Effector memory CD4-positive, alpha-beta T cell (primary cell): Measurements from ENCODE around the gene NFATC3.

ENCODE experiments used
- DNase-seq, 3 donors: peaks; one replicate each; pipeline ENCODE4 v3.0.0-alpha.2; 2020
- H3K27ac ChIP-seq: 2 replicates; pipeline ENCODE4 v1.7.0; 2013; ENCODE audit warnings: mild to moderate bottlenecking, low read length, moderate library complexity; ENCODE audit not compliant: insufficient read depth, poor library complexity, severe bottlenecking
- H3K27me3 ChIP-seq: replicated peaks from 2 replicates; pipeline ENCODE4 v1.7.0; 2013; ENCODE audit warnings: mild to moderate bottlenecking, low read length; ENCODE audit not compliant: insufficient read depth, control insufficient read depth, poor library complexity, severe bottlenecking
- H3K36me3 ChIP-seq: 2 replicates; pipeline ENCODE4 v1.7.0; 2013; ENCODE audit warnings: mild to moderate bottlenecking, low read length, moderate library complexity; ENCODE audit not compliant: control insufficient read depth, insufficient read depth
- H3K4me1 ChIP-seq: 2 replicates; pipeline ENCODE4 v1.7.0; 2013; ENCODE audit warnings: low read length, mild to moderate bottlenecking; ENCODE audit not compliant: control insufficient read depth, insufficient read depth, poor library complexity, severe bottlenecking
- H3K4me3 ChIP-seq: 2 replicates; pipeline ENCODE4 v1.7.0; 2013; ENCODE audit warnings: low read length, low read depth, mild to moderate bottlenecking; ENCODE audit not compliant: insufficient read depth, poor library complexity, severe bottlenecking
- H3K9me3 ChIP-seq: 2 replicates; pipeline ENCODE4 v1.7.0; 2013; ENCODE audit warnings: mild to moderate bottlenecking, low read length, moderate library complexity; ENCODE audit not compliant: control insufficient read depth

NFATC3 gene

DNA sequence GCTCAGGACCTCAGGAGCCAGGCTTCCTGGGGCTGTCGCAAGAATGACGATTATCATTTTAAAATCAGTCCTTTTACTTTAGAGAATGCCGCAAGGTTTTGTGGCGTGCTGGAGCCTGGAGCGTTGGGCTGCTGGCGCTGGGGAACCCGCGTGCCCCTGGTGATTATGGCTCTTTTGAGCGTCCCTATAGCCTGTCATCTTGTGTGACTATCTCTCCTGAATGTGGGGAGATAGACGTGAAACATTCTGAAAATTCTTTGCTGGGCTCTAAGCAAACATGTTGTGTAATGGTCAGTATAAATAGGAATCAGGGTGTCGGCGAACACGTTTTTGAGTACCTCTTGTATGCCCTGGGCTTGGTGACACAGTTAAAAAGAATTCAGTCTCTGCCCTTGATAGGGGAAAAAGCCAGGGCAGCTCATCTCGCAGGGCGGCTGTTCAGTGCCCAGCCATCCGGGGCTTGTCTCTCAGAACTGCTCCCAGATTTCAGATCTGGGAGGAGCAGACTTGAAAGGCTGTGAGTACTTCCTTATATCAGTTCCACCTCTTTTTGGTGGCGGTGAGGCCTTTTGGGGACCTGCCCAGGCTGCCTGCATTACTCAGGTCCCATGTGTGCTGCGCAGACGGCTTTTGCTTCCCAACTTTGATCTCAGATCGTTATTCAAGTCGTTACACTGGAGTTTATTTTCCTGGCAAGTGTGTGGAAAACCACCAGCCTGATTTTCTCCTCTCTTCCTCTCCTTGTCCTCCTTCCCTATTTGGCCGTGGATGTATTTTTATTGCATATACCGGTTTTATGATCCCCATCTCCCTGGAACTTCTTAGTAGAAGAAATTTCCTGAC, 180.1 kb downstream of the NFATC3 start:
- no peaks in the 10 kb centered on the region for H3K27me3 ChIP-seq
- no peaks in the 10 kb centered on the region for H3K9me3 ChIP-seq
- peaks cover 40% of the 10 kb centered on the region for H3K4me1 ChIP-seq
- peak overlapping the region; percentile 83 for H3K4me3 ChIP-seq
- H3K36me3 ChIP-seq = no peaks in the 10 kb centered on the region
- DNase-seq = peak; percentile 47 to 53 (median 53)
- peak overlapping the region; percentile 98 for H3K27ac ChIP-seq

GRCh38 chr16:68267612-68268405, 182.6 kb downstream of the NFATC3 start:
- no peaks in the 10 kb centered on the region for H3K36me3 ChIP-seq
- H3K9me3 ChIP-seq = no peaks in the 10 kb centered on the region
- H3K27me3 ChIP-seq = no peaks in the 10 kb centered on the region
- H3K4me1 ChIP-seq = peaks cover 55% of the 10 kb centered on the region
- peak overlapping the region; percentile 70 for H3K27ac ChIP-seq
- DNase-seq = no peak
- no peak overlapping the region for H3K4me3 ChIP-seq

DNA sequence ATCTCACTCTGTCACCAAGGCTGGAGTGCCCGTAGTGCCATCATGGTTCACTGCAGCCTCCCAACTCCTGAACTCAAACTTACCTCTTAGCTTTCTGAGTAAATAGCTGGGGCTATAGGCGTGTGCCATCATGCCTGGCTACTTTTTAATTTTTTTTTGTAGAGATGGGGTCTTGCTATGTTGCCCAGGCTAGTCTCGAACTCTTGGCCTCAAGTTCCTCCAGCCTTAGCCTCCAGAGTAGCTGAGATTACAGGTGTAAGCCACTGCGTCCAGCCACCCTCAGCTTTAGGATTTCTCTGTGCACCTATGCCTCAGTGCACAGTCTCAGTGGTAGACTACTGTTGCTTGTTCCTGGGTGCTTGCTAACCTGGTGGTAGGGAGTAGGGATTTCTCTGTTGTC, 184.6 kb downstream of the NFATC3 start:
- H3K36me3 ChIP-seq = peaks cover 2% of the 10 kb centered on the region
- no peak for DNase-seq
- no peak overlapping the region for H3K4me3 ChIP-seq
- H3K27me3 ChIP-seq = no peaks in the 10 kb centered on the region
- peaks cover 67% of the 10 kb centered on the region for H3K4me1 ChIP-seq
- H3K9me3 ChIP-seq = no peaks in the 10 kb centered on the region
- peak overlapping the region; percentile 70 for H3K27ac ChIP-seq

GRCh38 chr16:68270353-68270752, 185.2 kb downstream of the NFATC3 start:
- DNase-seq = no peak
- no peaks in the 10 kb centered on the region for H3K9me3 ChIP-seq
- H3K4me1 ChIP-seq = peaks cover 72% of the 10 kb centered on the region
- no peaks in the 10 kb centered on the region for H3K27me3 ChIP-seq
- peak overlapping the region; percentile 70 for H3K27ac ChIP-seq
- peaks cover 4% of the 10 kb centered on the region for H3K36me3 ChIP-seq
- H3K4me3 ChIP-seq = no peak overlapping the region

DNA sequence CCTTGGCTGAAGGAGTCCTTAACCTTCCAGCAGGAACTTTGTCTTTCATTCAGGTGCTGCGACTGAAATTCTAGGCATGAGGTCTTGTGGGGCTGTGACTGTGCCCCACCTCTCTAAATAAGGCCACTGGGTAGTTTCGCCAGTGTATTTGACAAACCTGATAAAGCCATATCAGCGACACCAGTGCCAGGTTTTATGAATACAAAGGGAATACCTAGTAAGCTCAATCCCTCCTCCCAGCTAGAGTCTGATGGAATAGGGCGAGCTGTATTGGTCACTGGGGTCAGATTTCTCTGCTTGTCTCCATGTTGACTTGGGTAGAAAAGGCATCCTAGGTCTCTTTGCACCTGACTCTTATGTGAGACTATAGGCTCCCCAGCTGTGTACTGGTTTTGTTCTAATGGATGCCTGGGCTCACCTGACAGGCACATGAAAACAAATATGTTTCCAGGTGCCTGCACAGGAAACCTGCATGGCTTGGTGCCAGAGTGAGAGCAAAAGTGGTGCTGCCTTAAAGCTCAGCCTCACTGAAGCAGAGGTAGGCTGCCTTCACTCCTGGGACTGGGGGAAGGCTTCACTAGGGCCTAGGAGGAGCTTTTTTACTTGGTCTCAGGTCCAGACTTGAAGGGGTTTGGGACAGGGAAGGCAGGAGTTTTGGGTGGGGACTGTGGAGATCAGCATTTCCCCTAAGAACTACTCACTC, 187.5 kb downstream of the NFATC3 start:
- Histone ChIP-seq H3K4me1 (peaks cover 80% of the 10 kb centered on the region), H3K4me3 (peak overlapping the region; percentile 5), H3K27me3 (no peaks in the 10 kb centered on the region), H3K9me3 (no peaks in the 10 kb centered on the region), H3K36me3 (peaks cover 4% of the 10 kb centered on the region), H3K27ac (peak overlapping the region; percentile 70)
- DNase-seq = peak; percentile 16 to 59 (median 44)

- peaks cover 4% of the 10 kb centered on the region for H3K36me3 ChIP-seq
- H3K4me3 ChIP-seq = no peak overlapping the region
- peaks cover 72% of the 10 kb centered on the region for H3K4me1 ChIP-seq
- no peaks in the 10 kb centered on the region for H3K9me3 ChIP-seq
- DNase-seq = no peak
- no peaks in the 10 kb centered on the region for H3K27me3 ChIP-seq
- peak overlapping the region; percentile 70 for H3K27ac ChIP-seq
Observed at GRCh38 chr16:68273459-68273858, 188.3 kb downstream of the NFATC3 start.

DNA sequence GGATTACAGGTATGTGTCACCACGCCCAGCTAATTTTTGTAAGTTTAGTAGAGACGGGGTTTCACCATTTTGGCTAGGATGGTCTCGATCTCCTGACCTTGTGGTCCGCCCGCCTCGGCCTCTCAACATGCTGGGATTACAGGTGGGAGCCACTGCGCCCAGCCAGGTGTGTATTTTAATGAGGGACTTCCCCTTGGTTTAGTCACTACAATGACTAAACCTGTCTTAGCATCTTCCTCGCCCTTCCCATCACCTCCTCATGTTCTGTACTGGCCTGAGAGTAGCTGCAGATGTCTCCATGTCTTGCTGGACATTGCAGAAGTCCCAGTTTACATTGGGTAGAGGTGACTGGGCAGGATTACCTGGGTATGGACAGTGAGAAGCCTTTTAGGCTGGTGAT, 188.7 kb downstream of the NFATC3 start:
- Histone ChIP-seq H3K9me3 (no peaks in the 10 kb centered on the region), H3K4me3 (peak overlapping the region; percentile 10), H3K27me3 (no peaks in the 10 kb centered on the region), H3K36me3 (peaks cover 4% of the 10 kb centered on the region), H3K4me1 (peaks cover 71% of the 10 kb centered on the region), H3K27ac (peak overlapping the region; percentile 70)
- DNase-seq = no peak

- H3K36me3 ChIP-seq = peaks cover 4% of the 10 kb centered on the region
- H3K4me3 ChIP-seq = no peak overlapping the region
- no peak for DNase-seq
- no peaks in the 10 kb centered on the region for H3K9me3 ChIP-seq
- H3K27ac ChIP-seq = peak overlapping the region; percentile 70
- peaks cover 69% of the 10 kb centered on the region for H3K4me1 ChIP-seq
- no peaks in the 10 kb centered on the region for H3K27me3 ChIP-seq
Observed at GRCh38 chr16:68274441-68274840, 189.3 kb downstream of the NFATC3 start.

GRCh38 chr16:68275611-68276191, 190.5 kb downstream of the NFATC3 start:
- H3K4me3 ChIP-seq = peak overlapping the region; percentile 15
- DNase-seq = peak; percentile 28 to 51 (median 29)
- H3K9me3 ChIP-seq = no peaks in the 10 kb centered on the region
- H3K4me1 ChIP-seq = peaks cover 72% of the 10 kb centered on the region
- H3K36me3 ChIP-seq = peaks cover 4% of the 10 kb centered on the region
- peak overlapping the region; percentile 70 for H3K27ac ChIP-seq
- no peaks in the 10 kb centered on the region for H3K27me3 ChIP-seq
